Stomach (tissue), 4 donors: Measurements from ENCODE around the gene ABCA1.

Experiments
- POLR2A ChIP-seq, 4 donors: fragments of 450-650 bp; IDR thresholded peaks; one replicate each; pipeline ENCODE4 v1.6.1; 2016; ENCODE audit warnings: antibody characterized with exemption in 4 of 4, control low read depth in 2 of 4, mild to moderate bottlenecking in 1 of 4, moderate library complexity in 1 of 4
- POLR2AphosphoS5 ChIP-seq, 3 donors: sonication (generic); formaldehyde crosslinking; IDR thresholded peaks; one replicate each; pipeline ENCODE4 v1.6.1; 2016; ENCODE audit warnings: antibody characterized with exemption in 3 of 3
- TF ChIP-seq, protein P1 (sequence below), 7 experiments: fragments of 450-650 bp in 4 of 7; fragments of 200-600 bp in 3 of 7; sonication (generic) in 3 of 7; IDR thresholded peaks; one replicate each; pipeline ENCODE4 v1.5.1; 2016 to 2019; ENCODE audit warnings: antibody characterized with exemption in 7 of 7, control low read depth in 2 of 7, mild to moderate bottlenecking in 1 of 7

DNA sequence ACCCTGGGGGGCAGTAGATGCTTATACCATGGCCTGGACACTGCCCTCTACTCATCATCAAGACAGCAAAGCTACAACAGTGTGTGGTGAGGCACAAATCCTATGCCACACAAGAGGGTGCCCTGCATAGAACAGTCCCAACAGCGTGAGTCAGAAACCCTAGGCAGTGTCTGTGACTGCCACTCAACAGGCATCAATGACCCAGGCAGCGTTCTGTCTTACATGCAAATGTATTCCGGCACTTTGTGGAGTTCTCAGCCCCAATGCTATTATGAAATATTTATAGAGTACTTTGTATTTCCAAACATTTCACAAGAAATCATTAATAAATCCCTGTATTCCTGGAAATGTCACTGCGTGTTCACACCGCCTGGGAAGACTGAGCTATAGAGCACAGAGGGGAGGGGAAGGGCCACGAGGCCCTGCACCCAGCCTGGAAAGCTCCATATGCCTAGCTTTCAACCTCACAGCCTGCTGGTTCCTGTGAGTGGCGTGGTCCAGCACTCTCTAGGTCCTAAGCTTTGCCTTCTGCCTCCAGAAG is 86.3 kb downstream of the ABCA1 start:
- TF ChIP-seq, protein P1, sequence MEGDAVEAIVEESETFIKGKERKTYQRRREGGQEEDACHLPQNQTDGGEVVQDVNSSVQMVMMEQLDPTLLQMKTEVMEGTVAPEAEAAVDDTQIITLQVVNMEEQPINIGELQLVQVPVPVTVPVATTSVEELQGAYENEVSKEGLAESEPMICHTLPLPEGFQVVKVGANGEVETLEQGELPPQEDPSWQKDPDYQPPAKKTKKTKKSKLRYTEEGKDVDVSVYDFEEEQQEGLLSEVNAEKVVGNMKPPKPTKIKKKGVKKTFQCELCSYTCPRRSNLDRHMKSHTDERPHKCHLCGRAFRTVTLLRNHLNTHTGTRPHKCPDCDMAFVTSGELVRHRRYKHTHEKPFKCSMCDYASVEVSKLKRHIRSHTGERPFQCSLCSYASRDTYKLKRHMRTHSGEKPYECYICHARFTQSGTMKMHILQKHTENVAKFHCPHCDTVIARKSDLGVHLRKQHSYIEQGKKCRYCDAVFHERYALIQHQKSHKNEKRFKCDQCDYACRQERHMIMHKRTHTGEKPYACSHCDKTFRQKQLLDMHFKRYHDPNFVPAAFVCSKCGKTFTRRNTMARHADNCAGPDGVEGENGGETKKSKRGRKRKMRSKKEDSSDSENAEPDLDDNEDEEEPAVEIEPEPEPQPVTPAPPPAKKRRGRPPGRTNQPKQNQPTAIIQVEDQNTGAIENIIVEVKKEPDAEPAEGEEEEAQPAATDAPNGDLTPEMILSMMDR (IDR thresholded peaks at IDR 0.05), result no peak
- TF ChIP-seq POLR2A (IDR thresholded peaks at IDR 0.05), result no peak
- TF ChIP-seq POLR2AphosphoS5 (IDR thresholded peaks at IDR 0.05), result peak in 1 of 3 donors; percentile 31
